GM12874 (cell line): Measurements from ENCODE around the gene KCNC4.

Experiments used
- TF ChIP-seq, protein P1 (sequence below): IDR thresholded peaks from 2 replicates; pipeline ENCODE4 v1.5.1; 2011; ENCODE audit warnings: low read depth, mild to moderate bottlenecking, control low read depth, low read length, moderate library complexity; ENCODE audit not compliant: insufficient read depth

Gene KCNC4

DNA sequence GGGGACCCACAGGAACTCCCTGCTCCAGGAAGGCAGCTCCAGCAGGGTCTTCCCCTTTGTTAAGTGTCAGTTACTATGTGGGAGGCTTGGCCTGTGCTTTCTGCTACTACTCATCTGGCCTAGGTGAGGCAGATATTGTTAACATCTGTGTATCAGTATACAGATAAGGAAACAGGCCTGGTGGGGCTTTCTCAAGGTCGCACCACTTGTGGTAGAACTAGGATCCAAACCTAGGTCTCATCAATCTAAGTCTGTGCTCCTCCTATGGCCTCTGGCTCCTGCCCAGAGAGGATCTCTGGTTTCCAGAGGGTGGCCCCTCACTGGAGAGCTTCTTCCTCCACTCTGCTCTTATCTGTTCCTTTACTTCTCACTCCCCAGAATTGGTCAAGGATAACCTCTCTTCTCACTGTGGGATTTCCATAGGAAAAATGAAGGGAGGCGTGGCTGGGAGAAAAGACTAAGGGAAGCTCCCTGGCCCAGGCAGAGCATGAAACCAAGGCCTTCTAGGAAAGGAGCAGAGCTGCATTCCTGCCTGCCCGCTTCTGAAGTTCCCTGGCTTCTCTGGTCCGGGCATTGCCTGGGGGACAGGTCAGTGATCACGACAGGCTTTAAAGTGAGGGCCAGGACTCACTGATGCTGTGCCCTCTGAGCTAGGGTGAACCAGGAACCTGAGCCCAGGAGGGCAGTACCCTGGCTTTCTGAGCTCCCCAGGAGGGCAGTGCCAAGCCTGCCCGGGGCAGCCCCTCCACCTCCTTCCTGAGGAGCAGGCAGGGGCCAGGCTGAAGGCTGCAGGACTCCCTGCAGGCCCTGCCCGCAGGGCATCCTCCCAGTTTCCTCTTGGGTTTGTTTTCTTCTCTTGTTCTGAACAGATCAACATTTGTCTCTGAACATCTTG is 5.8 kb downstream of the KCNC4 start:
- TF ChIP-seq, protein P1, sequence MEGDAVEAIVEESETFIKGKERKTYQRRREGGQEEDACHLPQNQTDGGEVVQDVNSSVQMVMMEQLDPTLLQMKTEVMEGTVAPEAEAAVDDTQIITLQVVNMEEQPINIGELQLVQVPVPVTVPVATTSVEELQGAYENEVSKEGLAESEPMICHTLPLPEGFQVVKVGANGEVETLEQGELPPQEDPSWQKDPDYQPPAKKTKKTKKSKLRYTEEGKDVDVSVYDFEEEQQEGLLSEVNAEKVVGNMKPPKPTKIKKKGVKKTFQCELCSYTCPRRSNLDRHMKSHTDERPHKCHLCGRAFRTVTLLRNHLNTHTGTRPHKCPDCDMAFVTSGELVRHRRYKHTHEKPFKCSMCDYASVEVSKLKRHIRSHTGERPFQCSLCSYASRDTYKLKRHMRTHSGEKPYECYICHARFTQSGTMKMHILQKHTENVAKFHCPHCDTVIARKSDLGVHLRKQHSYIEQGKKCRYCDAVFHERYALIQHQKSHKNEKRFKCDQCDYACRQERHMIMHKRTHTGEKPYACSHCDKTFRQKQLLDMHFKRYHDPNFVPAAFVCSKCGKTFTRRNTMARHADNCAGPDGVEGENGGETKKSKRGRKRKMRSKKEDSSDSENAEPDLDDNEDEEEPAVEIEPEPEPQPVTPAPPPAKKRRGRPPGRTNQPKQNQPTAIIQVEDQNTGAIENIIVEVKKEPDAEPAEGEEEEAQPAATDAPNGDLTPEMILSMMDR: no peak

DNA sequence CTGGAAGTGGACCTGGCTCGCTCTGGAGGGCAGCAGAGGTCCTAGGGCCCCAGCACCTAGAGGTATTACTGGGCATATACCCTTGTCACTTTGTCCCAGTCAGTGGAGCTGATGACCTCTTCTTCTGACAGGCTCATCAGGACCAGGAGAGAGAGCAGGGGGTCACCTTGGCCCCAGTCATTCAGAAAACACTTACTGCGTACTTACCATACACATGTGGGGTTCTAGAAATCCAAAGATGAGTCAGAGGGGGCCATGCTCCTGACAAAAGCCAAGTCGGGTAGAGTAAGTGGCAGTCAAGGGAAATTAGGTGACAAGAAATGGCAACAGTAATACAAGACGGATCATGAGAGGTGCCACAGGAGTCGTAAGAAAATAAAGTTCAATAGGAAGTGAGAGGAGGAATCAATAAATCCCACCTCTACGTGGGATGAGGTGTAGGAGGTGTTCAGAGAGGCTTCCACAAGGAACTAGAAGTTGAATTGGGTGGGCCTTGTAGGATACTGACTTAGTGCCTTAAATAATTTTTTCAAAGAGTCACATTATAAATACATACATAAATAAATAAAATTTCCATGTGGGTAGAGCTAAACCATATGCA is 6.8 kb downstream of the KCNC4 start:
- TF ChIP-seq, protein P1: no peak

DNA sequence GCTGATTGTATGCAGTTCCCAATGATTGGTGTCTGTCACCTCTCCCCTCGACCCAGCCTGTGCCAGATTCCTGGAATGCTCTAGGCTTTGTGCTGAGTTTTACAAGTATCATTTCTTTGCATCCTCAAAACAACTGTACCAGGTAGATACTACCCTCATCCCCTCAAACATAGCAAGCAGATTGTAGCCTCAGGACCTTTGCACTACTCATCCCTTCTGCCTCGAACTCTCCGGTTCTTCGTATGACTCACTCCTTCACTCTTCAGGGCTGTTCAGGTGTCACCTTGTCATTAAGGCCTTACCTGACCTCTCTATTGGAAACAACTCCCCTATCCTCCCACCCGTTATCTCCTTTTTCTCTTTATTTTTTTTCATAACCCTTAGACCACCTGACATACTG is 8.0 kb downstream of the KCNC4 start:
- TF ChIP-seq, protein P1: no peak

DNA sequence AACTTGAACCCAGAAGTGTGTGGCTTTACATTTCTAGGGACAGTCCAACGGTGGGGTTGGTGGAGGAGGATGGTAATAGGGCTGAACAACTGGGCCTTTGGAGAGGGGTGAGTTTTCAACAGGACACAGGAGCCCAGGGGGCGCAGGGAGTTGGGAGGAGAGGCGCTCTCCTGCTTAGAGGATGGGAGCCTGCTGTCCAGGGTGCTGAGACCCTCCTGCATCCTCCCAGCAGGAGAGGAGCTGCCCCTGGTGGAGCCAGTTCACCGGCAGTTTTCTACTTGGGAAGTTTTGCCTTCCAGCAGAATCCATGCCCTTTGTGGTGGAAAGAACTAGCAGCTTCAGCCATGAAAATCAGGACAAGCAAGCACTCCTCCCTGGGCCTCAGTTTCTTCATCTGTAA is 8.6 kb downstream of the KCNC4 start:
- TF ChIP-seq, protein P1: no peak

DNA sequence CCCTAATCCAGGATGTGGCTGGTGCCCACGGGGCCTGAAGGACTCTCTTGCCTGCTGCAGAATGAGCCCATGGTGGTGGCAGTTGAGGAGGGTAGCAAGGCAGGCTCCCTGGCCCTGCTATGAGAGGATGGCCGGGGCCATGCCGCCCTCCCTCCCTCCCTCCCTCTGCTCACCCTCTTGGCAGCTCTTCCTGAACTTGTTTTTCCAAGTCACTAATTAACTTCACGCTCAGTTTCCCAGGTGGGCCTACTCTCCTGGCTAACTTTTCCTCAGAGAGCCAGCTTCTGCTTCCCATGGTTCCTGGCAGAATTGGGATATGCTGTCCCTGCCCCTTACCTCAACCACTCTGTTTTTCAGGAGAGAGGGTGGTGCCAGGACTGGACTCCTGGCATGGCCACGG is 10.2 kb downstream of the KCNC4 start:
- TF ChIP-seq, protein P1: no peak

DNA sequence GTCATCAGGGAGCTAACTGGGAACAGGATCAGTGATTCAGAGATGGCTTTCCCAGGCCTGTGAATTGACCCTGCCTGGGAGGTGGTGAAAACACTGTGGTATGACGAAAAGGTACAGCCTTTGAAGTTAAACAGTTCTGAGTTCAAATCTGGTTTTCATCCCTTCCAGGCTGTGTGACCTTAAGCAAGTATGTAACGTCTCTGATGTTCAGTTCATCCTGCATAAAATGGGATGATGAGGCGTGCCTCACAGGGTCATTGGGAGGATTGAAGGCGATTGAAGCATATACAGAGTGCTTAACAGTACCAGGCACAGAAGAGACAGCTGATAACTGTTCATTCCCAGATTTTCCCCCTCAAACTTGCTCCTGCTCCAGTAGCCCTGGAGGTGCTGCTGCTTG is 11.0 kb downstream of the KCNC4 start:
- TF ChIP-seq, protein P1: no peak

DNA sequence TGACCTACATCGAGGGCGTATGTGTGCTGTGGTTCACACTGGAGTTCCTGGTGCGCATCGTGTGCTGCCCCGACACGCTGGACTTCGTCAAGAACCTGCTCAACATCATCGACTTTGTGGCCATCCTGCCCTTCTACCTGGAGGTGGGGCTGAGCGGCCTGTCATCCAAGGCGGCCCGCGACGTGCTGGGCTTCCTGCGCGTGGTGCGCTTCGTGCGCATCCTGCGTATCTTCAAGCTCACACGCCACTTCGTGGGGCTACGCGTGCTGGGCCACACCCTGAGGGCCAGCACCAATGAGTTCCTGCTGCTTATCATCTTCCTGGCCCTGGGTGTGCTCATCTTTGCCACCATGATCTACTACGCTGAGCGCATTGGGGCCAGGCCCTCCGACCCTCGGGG is 13.0 kb downstream of the KCNC4 start:
- TF ChIP-seq, protein P1: no peak
